Renal cortex interstitium (tissue), 11 donors: ENCODE measurements around the gene TMEM145. TPM values are rescaled to one million over a fixed set of nuclear protein-coding genes. Genes with fewer than 3 reads are reported as not detected.

Experiments
- DNase-seq, 11 donors: peaks; one replicate each; pipeline ENCODE4 v3.0.0-alpha.2; 2013; ENCODE audit warnings: low read depth in 9 of 11, low spot score in 4 of 11; ENCODE audit errors: extremely low read depth in 1 of 11
- polyA plus RNA-seq, 3 donors: library from polyadenylated mRNA; unstranded; fragments of 120-200 nt; gene quantifications; one replicate each; pipeline ENCODE4 v1.2.1, GENCODE V29; 2013; ENCODE audit not compliant: insufficient read length in 3 of 3

TMEM145 gene
- polyA plus RNA-seq, 3 donors, result 0.72 to 1.2 (median 0.90) TPM

GRCh38 chr19:42370626-42371175 lies 57.6 kb downstream of the TMEM145 start:
- peak in 1 of 11 donors; percentile 10 for DNase-seq

Other genes with a start within 250 kb of the TMEM145 start
- 10 to 100 TPM; 19.0 to 33.6 (median 23.2) TPM for gene GRIK5, start 243.1 kb upstream of the TMEM145 start, polyA plus RNA-seq
- 10 to 100 TPM; 11.2 to 18.4 (median 15.4) TPM for gene ZNF574, start 237.1 kb upstream of the TMEM145 start, polyA plus RNA-seq
- gene POU2F2, start 180.9 kb upstream of the TMEM145 start, polyA plus RNA-seq, result 1 to 10 TPM in 1 of 3 donors, under 1 TPM in 2; 0.67 to 1.3 (median 0.92) TPM
- gene DEDD2, start 95.6 kb upstream of the TMEM145 start, polyA plus RNA-seq, result 10 to 100 TPM; 23.8 to 30.5 (median 29.2) TPM
- gene ZNF526, start 93.0 kb upstream of the TMEM145 start, polyA plus RNA-seq, result 1 to 10 TPM; 7.6 to 9.2 (median 9.0) TPM
- gene GSK3A, start 70.7 kb upstream of the TMEM145 start, polyA plus RNA-seq, result 10 to 100 TPM; 63.5 to 80.8 (median 74.0) TPM
- 10 to 100 TPM; 65.2 to 78.9 (median 74.2) TPM for gene ERF, start 58.2 kb upstream of the TMEM145 start, polyA plus RNA-seq
- gene CIC, start 44.1 kb upstream of the TMEM145 start, polyA plus RNA-seq, result 10 to 100 TPM; 44.2 to 67.5 (median 62.6) TPM
- gene PRR19, start 11.2 kb upstream of the TMEM145 start, polyA plus RNA-seq, result 1 to 10 TPM; 1.3 to 2.7 (median 1.4) TPM
- 100 to 1,000 TPM in 1 of 3 donors, 10 to 100 TPM in 2; 71.2 to 104 (median 73.1) TPM for gene PAFAH1B3, start 10.7 kb upstream of the TMEM145 start, polyA plus RNA-seq
- 10 to 100 TPM; 36.5 to 49.2 (median 47.5) TPM for gene MEGF8, start 12.3 kb downstream of the TMEM145 start, polyA plus RNA-seq
- 1 to 10 TPM; 1.3 to 1.6 (median 1.5) TPM for gene CNFN, start 77.0 kb downstream of the TMEM145 start, polyA plus RNA-seq
- gene LIPE, start 114.1 kb downstream of the TMEM145 start, polyA plus RNA-seq, result 10 to 100 TPM in 2 of 3 donors, 1 to 10 TPM in 1; 9.7 to 14.0 (median 11.0) TPM
- under 1 TPM in 1 of 3 donors, not detected in 2; 0.11 TPM for gene CXCL17, start 129.6 kb downstream of the TMEM145 start, polyA plus RNA-seq
- gene CEACAM1, start 215.2 kb downstream of the TMEM145 start, polyA plus RNA-seq, result 10 to 100 TPM in 2 of 3 donors, 1 to 10 TPM in 1; 9.7 to 18.9 (median 13.4) TPM